ENCODE data around the gene GAK.

Gene GAK

DNA sequence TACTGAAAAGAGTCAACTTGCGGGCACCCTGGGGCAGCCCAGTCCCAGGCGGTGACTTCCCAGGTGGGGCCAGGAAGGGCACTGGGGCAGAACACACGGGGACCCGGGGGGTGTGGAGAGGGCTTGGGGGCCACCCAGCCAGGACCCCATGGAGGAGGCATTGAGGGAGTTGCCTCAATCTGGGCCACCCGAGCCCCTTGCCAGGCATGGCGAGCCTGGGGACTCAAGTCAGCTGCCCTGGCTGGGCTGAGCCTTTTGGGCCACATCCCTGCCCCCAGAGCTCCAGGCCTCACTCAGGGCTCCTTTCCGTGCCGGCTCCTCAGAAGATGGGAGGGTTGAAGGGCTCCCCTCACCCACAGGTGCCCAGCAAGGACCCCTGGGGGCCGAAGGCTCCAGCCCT lies 99.6 kb downstream of the GAK start:
- H3K36me3 Mint-ChIP-seq (ENCODE audit: low read depth) = peaks cover 3% of the 10 kb centered on the region
- no peaks in the 10 kb centered on the region for H3K9me3 Mint-ChIP-seq
- ATAC-seq = no peak
- H3K27ac Mint-ChIP-seq = no peak overlapping the region
- no peak for DNase-seq
- peaks cover 4% of the 10 kb centered on the region for H3K4me1 Mint-ChIP-seq
- peaks cover 18% of the 10 kb centered on the region for H3K27me3 Mint-ChIP-seq
- H3K4me3 Mint-ChIP-seq = no peak overlapping the region

DNA sequence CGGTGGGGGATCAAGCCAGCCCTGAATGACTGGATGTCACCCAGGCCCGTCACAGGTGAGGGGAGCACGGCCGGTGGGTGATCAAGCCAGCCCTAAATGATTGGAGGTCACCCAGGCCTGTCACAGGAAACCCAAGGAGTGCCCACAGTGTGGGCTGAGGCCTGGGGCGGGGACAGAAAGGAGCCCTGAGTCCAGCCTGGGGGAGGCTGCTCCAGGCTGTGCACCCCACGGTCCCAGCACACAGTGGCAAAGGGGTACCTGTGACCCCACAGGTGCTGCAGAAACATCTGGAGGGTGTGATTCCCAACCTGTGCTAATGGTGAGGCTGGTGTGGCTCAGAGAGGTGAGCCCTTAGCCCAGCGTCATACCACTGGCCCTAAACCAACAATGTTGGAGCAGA lies 100.0 kb downstream of the GAK start:
- DNase-seq (no peak), ATAC-seq (no peak)
- Mint-ChIP-seq H3K36me3 (ENCODE audit: low read depth) (peaks cover 2% of the 10 kb centered on the region), H3K4me1 (peaks cover 4% of the 10 kb centered on the region), H3K4me3 (no peak overlapping the region), H3K9me3 (no peaks in the 10 kb centered on the region), H3K27ac (no peak overlapping the region), H3K27me3 (peaks cover 21% of the 10 kb centered on the region)

DNA sequence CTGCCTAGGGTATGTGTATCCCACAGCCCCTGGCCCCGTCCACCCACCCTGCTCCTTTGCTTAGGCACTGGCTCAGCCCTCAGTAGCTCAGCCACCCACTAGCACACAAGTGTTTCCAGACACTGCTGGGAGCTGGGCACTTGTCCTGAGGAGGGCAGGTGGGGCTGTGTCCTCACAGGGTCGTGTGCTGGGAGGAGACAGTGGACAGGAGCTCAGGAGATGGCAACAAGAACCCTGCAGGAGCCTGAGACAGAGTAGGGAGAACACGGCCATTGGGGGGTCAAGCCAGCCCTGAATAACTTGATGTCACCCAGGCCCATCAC lies 100.7 kb downstream of the GAK start:
- Mint-ChIP-seq H3K4me1 (peaks cover 4% of the 10 kb centered on the region), H3K4me3 (no peak overlapping the region), H3K27ac (no peak overlapping the region), H3K9me3 (no peaks in the 10 kb centered on the region), H3K36me3 (ENCODE audit: low read depth) (peaks cover 2% of the 10 kb centered on the region), H3K27me3 (peaks cover 21% of the 10 kb centered on the region)
- ATAC-seq = no peak
- DNase-seq = no peak

DNA sequence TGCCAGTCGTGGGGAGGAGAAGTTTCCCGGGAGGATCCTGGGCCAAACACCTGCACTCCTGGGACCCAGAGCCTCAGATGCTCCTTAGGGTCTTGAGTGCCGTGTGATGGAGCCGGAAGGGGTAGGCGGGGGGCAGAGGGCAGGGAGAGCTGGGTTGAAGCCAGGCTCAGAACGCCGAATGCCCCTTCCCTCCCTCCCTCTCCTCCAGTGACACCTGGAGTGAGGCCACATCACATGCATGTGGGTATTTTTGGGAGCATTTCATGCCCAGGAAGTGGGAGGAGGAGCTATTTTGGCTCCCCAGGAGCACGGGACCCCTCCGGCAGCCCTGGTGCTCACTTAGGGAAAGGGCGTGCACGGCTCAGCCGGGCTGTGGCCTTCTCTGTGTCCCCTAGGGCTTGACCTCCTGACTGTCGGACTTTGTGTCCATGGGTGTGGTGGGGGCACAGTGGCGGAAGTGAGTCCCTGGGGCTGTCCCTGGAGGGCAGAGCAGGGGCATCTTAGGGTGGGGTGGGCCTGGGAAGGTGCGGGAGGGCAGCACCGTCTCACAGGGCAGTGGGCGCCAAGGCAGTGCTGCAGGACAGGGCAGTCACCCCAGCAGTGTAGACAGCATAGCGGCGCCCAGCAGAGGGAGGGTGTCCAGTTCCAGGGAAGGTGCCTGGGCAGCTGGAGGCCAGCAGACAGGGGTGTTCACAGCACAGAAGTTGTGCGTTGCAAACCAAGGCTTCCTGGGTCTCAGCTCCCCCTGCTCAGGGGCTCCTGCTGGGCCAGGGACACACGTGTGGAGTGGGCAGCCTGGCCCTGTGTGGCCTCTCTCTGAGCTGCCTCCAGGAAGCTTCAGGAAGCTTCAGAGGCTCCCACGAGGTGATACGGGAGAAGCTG lies 101.3 kb downstream of the GAK start:
- no peak for ATAC-seq
- peaks cover 2% of the 10 kb centered on the region for H3K36me3 Mint-ChIP-seq (ENCODE audit: low read depth)
- DNase-seq = no peak
- peaks cover 21% of the 10 kb centered on the region for H3K27me3 Mint-ChIP-seq
- no peak overlapping the region for H3K27ac Mint-ChIP-seq
- no peaks in the 10 kb centered on the region for H3K9me3 Mint-ChIP-seq
- peaks cover 4% of the 10 kb centered on the region for H3K4me1 Mint-ChIP-seq
- H3K4me3 Mint-ChIP-seq = no peak overlapping the region

DNA sequence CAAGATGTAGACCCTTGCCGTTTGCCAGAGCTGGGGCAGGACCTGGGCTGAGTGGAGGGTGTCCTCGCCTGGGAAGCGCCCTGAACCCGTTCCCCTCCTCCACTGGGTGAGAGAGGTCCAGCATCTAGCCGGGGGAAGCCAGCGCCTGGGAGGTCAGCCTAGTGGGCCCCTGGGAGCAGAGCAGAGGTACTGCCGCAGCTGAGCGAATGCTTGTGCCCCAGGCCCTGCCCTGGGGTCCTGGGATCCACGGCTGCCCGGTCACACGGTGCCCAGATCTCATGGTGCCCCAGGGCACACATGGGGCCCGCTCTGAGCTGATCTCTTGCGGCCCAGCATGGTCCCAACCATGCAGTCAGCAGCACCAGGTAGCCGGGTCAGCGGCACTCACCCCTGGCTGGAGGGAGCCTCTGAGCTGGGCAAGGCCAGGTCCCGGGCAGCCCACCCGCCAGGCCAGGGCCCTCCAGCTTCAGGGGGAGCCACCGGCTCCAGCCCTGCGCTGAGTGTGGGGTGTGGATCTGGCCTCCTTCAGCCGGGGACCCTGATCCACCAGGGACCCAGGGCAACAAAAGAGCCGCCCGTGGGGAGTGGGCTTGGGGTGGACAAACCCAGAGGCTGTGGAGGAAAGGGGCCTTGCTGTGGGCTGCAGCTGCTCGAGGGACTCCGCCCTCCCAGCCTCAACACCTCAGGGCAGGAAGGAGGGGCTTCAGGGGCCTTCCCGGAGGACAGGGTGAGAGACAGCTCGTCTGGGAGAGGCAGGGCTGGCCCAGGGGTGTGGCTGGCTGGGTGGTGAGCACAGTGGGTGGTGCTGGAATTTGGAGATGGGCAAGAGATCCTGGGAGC lies 102.1 kb downstream of the GAK start:
- H3K4me3 Mint-ChIP-seq = no peak overlapping the region
- no peak overlapping the region for H3K27ac Mint-ChIP-seq
- H3K9me3 Mint-ChIP-seq = no peaks in the 10 kb centered on the region
- peaks cover 2% of the 10 kb centered on the region for H3K36me3 Mint-ChIP-seq (ENCODE audit: low read depth)
- peaks cover 4% of the 10 kb centered on the region for H3K4me1 Mint-ChIP-seq
- peaks cover 23% of the 10 kb centered on the region for H3K27me3 Mint-ChIP-seq
- DNase-seq (no peak), ATAC-seq (no peak)

DNA sequence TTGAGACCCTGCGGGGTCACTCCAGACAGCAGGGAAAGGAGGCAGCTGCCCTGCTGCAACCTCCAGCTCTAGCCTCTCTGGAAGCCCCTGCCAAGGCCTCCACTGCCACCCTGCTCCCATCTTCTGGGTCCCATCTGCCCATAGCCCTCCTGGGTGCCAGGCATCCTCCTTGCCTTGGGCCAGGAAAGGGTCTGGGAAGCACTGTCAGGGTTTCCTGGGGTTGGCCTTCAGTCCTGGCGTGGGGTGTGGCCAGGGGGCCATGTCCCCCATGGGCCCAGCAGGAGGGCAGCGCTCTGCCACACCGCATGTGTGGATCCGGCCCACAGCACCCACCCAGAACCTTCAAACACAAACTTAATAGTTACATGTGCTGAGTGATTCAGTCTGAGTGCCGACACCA lies 102.8 kb downstream of the GAK start:
- Mint-ChIP-seq H3K9me3 (no peaks in the 10 kb centered on the region), H3K4me1 (peaks cover 4% of the 10 kb centered on the region), H3K4me3 (no peak overlapping the region), H3K36me3 (ENCODE audit: low read depth) (peaks cover 2% of the 10 kb centered on the region), H3K27ac (no peak overlapping the region), H3K27me3 (peaks cover 29% of the 10 kb centered on the region)
- ATAC-seq = no peak
- no peak for DNase-seq

DNA sequence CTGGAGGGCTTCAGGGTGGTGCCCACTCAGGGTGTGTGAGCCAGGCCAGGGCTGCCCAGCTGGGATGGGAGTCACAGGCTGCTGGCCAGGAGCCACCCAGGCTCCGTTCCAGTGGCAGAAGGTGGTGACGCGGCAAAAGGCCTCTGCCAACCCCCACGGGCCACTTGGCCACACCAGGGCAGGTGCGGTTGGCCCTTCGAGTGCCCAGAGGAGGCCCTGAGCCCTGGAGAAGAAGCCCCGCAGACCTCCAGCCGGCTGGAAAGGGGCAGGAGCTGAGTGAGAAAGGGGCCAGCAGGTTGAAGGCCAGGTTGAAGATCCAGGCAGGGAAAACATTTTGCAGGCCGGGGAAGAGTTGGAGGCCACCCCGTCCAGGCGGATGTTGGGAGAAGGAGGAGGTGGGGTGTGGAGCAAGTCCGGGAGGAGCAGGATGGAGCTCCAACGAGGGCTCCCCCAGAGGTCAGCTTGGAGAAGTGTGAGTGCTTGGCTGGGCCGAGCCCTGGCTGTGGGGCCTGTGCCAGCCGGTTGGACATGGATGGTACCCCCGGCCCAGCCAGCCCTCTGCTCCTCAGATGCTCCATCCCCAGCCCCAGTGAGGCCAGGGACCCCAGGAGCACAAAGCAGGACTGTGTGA lies 103.4 kb downstream of the GAK start:
- H3K36me3 Mint-ChIP-seq (ENCODE audit: low read depth) = peaks cover 2% of the 10 kb centered on the region
- H3K4me1 Mint-ChIP-seq = peaks cover 4% of the 10 kb centered on the region
- no peak overlapping the region for H3K27ac Mint-ChIP-seq
- no peak for DNase-seq
- H3K4me3 Mint-ChIP-seq = no peak overlapping the region
- H3K9me3 Mint-ChIP-seq = no peaks in the 10 kb centered on the region
- H3K27me3 Mint-ChIP-seq = peaks cover 32% of the 10 kb centered on the region
- no peak for ATAC-seq

DNA sequence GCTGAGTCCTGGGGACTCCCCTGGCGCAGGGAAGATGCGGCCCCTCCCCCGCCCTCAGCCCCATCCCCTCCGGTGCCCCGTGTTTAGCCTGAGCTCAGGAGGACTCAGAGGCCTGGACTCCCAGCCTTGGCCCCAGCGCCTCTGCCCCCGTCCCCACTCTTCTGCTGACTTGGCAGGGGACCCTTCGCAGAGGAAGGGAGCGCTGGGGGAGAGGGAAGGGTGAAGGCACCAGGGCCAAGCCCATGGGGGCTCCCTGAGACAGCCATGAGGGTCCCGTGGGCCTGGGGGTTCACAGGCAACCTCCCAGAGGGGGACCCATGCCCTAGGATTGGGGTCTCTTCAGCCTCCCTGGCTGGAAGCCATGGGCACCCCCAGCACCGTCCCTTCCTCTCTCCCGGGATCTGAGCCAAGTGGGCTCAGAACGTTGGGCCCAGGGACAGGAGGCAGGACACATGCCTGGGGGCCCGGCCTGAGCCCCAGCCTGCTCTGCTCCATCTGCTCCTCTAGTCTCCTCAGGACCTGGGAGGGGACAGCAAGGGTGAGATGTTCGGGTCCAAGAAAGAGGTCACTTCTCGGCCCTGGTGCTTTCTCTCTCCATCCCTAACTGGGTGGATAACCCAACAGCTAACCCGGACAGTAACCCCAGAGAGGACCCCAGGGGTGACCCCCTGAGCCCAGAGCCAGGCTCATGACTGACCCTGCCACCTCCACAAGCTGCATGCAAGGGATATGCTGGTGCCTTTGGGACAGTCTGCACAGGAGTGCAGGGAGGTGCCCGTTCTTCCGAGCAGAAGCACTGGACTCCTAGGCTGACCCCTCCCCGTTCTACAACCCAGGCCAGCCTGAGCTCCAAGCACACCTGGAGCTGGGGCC lies 104.7 kb downstream of the GAK start:
- H3K27ac Mint-ChIP-seq = no peak overlapping the region
- H3K36me3 Mint-ChIP-seq (ENCODE audit: low read depth) = peaks cover 2% of the 10 kb centered on the region
- no peak for ATAC-seq
- H3K9me3 Mint-ChIP-seq = no peaks in the 10 kb centered on the region
- no peak overlapping the region for H3K4me3 Mint-ChIP-seq
- peaks cover 43% of the 10 kb centered on the region for H3K27me3 Mint-ChIP-seq
- H3K4me1 Mint-ChIP-seq = no peaks in the 10 kb centered on the region
- no peak for DNase-seq

DNA sequence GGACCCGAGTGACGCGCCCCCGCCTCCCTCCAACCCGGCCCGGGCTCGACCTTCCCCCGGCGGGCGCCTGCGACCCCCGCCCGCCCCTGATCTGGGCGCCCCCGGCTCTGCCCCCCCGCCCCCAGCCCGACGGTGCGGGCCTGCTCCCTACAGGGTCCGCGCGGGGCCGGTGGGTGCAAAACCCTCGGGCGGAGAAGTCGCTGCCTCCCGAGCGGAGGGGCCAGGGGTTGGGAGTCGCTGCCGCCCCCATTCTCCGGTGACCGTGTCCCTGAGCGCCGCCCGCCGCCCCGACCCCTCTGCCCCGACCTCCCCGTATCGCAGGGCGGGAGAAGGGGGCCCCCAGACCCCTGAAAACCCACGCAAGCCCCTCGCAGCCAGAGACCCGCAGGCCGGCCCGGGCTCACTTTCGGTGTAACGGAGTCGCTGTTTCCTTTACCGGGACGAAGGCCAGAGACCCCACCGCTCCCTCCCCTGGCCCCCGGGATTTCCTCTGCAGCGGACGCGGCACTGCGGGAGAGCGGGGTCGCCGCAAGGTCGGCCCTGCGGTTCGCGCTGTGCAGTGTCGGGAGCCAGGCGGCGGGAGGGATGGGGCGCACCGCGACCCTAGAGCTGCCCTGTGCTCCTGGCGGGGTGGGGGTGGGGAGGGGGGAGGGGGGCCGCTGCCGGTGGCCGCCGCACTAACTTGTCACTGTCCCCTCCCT lies 105.5 kb downstream of the GAK start:
- no peaks in the 10 kb centered on the region for H3K9me3 Mint-ChIP-seq
- DNase-seq (no peak), ATAC-seq (no peak)
- peaks cover 2% of the 10 kb centered on the region for H3K36me3 Mint-ChIP-seq (ENCODE audit: low read depth)
- no peak overlapping the region for H3K27ac Mint-ChIP-seq
- peaks cover 51% of the 10 kb centered on the region for H3K27me3 Mint-ChIP-seq
- no peak overlapping the region for H3K4me3 Mint-ChIP-seq
- no peaks in the 10 kb centered on the region for H3K4me1 Mint-ChIP-seq

DNA sequence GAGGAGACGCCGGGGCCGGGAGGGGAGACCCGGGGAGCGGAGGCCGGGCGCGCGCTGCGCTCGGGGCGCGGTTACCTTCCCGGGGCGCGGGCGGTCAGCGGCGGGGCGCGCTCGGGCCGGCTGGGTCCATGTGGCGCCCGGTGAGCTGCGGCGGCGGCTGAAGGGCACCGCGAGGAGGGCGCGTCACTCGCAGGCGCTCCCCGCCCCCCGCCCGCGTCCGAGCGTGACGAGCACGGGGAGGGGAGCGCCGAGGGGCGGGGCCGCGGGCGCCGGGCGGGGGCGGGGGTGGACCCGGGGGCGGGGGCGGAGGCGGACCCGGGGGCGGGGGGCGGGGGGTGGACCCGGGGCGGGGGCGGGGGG lies 106.2 kb downstream of the GAK start, which contains the start of gene CPLX1:
TSS of gene CPLX1 (minus strand) at position 159 of the 360 bp plus-strand sequence. CDS start 1,607 bp downstream, outside the sequence.
- no peaks in the 10 kb centered on the region for H3K4me1 Mint-ChIP-seq
- ATAC-seq (no peak), DNase-seq (no peak)
- no peaks in the 10 kb centered on the region for H3K9me3 Mint-ChIP-seq
- H3K4me3 Mint-ChIP-seq = no peak within 1 kb of the TSS
- peaks cover 56% of the 10 kb centered on the region for H3K27me3 Mint-ChIP-seq
- no peak within 1 kb of the TSS for H3K27ac Mint-ChIP-seq
- H3K36me3 Mint-ChIP-seq (ENCODE audit: low read depth) = no peaks in the 10 kb centered on the region

DNA sequence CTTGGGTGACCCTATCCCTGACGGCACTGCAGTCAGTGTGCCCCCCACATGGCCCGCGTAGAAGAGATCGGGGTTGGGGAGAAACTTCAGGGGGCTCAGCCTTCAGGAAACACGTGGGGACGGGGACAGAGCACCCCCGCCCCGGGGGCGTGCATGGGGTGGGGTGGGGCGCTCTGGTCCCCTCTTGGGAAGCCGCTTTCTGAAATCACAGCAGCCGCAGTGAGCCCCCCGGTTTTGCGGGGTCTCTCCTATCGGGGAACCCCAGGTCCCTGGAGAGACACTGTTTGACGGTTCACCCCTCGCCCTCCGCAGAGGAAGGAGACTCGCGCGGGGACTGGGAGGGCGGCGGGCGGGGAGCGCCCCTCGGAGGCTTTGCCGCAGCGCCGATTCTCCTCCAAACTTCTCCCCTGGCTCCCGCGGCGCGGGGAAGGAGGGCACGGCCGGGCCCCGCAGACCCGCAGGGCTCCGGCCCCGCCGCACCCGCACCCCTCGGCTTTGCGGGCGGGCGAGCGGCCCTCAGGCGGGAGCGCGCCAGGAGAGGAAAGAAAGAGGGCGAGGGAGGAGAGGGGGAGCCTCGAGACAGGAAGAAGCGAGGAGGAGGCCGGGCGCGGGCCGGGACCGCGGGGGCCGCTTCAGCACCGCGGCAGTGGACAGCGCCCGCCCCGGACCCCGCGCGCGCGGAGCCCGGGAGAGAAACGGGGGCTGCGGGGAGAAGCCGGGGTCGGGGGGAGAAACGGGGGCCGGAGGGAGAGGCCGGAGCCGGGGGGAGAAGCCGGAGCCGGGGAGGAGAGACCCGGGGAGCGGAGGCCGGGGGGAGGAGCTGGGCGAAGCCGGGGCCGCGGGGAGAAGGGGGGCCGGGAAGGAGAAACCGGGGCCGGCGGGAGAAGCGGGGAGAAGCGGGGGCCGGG lies 106.8 kb downstream of the GAK start:
- Mint-ChIP-seq H3K4me1 (no peaks in the 10 kb centered on the region), H3K36me3 (ENCODE audit: low read depth) (no peaks in the 10 kb centered on the region), H3K4me3 (no peak overlapping the region), H3K27ac (no peak overlapping the region), H3K27me3 (peaks cover 54% of the 10 kb centered on the region), H3K9me3 (no peaks in the 10 kb centered on the region)
- no peak for ATAC-seq
- no peak for DNase-seq

DNA sequence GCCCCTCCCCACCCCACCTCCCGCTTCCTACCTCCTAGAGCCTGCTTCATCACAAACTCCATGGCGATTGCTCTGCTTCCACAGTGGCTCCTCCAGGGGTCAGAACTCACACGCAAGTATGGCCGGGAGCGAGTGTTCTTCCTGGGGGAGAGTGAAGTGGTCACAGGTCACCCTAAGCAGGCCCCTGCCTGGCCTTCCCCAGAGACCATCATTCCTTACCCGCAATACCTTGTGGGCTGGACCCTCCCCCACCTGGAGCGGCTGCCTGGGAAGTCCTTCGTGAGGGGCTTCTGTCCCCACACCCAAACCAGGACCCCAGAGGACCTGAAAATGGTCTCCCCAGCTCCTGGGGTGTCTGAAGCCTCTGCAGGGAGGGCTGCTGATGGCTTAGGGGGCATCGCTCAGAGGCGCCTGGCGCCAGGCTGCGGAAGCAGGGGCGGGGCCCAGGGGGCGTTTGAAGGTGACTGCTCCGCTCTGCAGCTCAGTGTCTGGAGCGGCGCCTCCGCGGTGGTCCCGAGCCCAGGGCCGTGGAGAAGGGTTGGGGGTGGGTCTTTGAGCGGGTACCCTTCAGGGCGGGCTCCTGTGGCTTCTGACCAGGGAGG lies 107.6 kb downstream of the GAK start:
- Mint-ChIP-seq H3K36me3 (ENCODE audit: low read depth) (no peaks in the 10 kb centered on the region), H3K4me3 (no peak overlapping the region), H3K27ac (no peak overlapping the region), H3K9me3 (no peaks in the 10 kb centered on the region), H3K27me3 (peaks cover 57% of the 10 kb centered on the region), H3K4me1 (no peaks in the 10 kb centered on the region)
- ATAC-seq (no peak), DNase-seq (no peak)
